ENCODE data around the gene SRSF3.
"Not testable (repeated sequence)": the region's sequence is repeated elsewhere in the genome, so short reads cannot be mapped to it uniquely, and the experiment has no call there.

Gene SRSF3

GRCh38 chr6:36576578-36576977 is 17.6 kb upstream of the SRSF3 start:
- no peak for DNase-seq

DNA sequence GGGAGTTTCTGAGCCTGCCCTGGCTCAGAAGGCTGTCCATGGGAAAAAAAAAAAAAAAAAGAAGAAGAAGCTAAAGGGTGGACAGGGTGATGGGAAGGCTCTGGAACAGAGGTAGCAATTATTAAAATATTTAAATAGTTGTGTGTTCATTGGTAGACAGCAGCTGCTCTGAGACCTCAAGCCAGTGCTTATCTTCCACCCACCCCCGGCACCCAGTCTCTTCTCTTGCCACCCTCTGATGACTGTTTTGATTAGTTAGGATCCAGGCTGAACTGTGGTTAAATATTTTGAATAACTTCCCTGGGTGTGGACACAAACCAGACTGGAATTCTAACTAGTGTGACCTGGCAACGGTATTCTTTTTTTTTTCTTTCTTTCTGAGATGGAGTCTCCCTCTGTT is 16.9 kb upstream of the SRSF3 start:
- DNase-seq, result no peak

GRCh38 chr6:36578030-36578429 is 16.1 kb upstream of the SRSF3 start:
- no peak for DNase-seq

GRCh38 chr6:36578431-36578830 is 15.7 kb upstream of the SRSF3 start:
- no peak for DNase-seq

- no peak for DNase-seq
Observed at GRCh38 chr6:36580184-36580526, 14.0 kb upstream of the SRSF3 start.

DNA sequence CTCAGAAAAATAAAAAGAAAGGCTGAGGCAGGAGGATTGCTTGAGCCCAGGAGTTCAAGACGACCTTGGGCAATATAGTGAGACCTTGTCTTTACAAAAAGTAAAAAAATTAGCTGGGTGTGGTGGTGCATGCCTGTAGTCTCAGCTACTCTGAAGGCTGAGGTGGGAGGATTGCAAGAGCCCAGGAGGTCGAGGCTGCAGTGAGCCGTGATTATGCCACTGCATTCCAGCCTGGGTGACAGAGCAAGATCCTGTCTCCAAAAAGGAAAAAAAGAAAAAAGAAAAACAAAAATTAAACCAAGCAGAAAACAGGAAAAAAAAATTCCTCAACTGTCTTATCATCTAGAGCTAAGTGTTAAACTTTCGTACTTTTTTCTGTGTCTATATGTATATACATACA is 12.4 kb upstream of the SRSF3 start:
- no peak for DNase-seq

DNA sequence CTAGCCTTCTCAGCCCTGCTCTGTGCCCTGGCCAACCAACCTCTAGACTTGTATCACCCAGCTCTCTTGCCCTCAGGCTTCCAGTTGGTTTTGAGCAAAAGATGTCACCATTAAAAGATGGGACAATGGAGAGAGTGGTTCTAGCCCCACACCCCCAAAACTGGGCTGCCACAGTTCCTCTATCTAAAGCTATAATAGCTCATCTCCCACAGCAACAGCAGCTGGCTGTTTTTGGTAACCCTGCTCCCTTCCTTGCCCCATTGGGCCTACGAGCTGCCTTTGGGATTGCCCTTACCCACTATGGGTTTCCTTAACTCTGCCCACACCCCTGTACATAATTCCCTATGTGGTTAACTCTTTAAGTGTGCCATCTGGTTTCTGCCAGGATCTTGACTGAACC is 7.6 kb upstream of the SRSF3 start:
- DNase-seq, result no peak

DNA sequence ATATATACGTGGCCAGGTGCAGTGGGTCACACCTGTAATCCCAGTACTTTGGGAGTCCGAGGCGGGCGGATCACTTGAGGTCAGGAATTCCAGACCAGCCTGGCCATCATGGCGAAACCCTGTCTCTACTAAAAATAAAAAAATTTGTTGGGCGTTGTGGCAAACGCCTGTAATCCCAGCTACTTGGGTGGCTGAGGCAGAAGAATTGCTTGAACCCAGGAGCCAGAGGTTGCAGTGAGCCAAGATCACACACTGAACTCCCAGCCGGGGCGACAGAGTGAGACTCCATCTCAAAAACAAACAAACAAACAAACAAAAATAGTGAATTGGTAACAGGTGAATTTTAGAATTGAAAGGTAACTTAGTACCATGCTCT is 5.1 kb upstream of the SRSF3 start:
- not testable (repeated sequence) for DNase-seq

- no peak for DNase-seq
Observed at GRCh38 chr6:36590237-36590636, 3.9 kb upstream of the SRSF3 start.

GRCh38 chr6:36592221-36592655 is 1.9 kb upstream of the SRSF3 start:
- no peak for DNase-seq

GRCh38 chr6:36593569-36594028 is 563 bp upstream of the SRSF3 start:
- peak; percentile 17 for DNase-seq

- no peak for DNase-seq
Observed at GRCh38 chr6:36594816-36595643, 868 bp downstream of the SRSF3 start.

GRCh38 chr6:36596356-36596755 is 2.2 kb downstream of the SRSF3 start:
- no peak for DNase-seq

DNA sequence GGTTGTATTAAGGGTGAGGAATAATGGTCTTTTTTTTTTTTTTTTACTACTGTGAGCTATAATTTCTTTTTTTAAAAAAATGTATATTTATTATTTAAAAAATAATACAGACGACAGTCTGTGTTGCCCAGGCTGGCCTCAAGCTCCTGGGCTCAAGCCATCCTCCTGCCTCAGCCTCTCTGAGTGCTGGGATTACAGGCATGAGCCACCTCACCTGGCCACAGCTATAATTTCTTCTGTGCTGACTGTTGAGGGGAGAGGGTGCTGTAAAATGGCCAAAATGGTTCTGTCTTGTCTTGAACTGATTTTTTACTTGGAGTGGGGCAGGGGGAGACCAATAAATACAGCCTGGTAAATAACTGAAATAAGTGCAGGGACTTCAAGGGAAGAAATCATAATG is 3.6 kb downstream of the SRSF3 start:
- no peak for DNase-seq

GRCh38 chr6:36598326-36598725 is 4.2 kb downstream of the SRSF3 start:
- DNase-seq, result no peak

- no peak for DNase-seq
Observed at GRCh38 chr6:36598739-36599318, 4.7 kb downstream of the SRSF3 start.

DNA sequence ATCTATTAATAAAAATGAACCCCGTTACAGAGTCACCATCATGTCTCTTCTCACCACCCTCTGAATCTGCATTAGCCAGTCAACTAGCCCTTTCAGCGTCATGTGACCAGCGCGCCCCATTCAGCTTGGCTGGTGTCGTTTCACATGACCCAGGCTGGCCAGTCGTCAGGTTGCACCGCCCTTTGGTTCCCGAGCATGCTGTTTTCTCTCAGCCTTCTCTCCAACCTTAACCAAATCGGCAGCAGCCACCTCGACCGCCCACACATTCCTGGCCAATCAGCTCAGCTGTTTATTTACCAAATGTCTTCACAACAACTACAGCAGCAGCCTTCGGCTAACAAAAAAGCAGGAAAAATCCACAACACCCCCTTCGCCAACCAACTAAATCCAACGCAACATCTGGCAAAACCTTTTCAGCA is 5.6 kb downstream of the SRSF3 start:
- no peak for DNase-seq

GRCh38 chr6:36600564-36601146 is 6.5 kb downstream of the SRSF3 start:
- DNase-seq, result no peak

GRCh38 chr6:36601818-36602217 is 7.7 kb downstream of the SRSF3 start:
- DNase-seq, result not testable (repeated sequence)

DNA sequence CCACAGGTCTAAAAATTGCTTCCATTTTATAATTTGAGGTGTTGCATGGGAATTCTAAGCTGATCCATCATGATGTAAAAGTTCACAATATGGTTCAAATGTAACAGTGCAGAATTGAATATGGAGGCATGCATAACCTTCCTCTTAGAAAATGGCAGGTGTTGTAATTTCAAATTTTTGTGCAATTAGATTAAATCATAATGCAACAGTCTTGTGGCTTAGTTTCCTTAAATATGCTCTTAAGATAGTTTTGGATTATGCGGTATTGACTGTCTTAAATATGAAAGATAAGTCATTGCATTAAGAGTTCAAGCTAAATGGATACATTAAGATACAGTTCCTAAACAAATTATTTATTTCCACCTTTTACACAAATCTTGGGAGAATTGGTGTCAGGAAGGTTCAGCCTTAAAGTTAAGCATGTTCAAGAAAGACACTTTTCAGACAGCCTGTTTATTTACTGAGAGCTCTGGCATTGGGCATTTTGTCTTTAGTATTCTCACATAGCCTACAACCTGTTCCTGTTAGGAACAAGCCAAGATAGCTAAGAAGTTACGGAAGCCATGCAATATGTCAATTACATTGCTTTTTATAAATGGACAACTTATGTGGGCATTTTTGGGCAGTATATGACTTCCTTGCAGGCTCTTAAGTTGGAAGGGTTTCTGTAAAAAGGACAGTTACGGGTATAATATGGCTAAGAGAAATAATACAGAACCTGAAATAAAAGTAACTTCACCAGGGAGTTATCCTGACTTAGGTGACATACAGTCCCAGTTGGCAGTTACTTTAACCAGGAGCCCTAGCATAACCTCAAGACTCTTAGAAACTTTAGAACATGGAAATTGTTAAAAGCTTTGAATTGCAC is 9.3 kb downstream of the SRSF3 start:
- DNase-seq, result no peak

DNA sequence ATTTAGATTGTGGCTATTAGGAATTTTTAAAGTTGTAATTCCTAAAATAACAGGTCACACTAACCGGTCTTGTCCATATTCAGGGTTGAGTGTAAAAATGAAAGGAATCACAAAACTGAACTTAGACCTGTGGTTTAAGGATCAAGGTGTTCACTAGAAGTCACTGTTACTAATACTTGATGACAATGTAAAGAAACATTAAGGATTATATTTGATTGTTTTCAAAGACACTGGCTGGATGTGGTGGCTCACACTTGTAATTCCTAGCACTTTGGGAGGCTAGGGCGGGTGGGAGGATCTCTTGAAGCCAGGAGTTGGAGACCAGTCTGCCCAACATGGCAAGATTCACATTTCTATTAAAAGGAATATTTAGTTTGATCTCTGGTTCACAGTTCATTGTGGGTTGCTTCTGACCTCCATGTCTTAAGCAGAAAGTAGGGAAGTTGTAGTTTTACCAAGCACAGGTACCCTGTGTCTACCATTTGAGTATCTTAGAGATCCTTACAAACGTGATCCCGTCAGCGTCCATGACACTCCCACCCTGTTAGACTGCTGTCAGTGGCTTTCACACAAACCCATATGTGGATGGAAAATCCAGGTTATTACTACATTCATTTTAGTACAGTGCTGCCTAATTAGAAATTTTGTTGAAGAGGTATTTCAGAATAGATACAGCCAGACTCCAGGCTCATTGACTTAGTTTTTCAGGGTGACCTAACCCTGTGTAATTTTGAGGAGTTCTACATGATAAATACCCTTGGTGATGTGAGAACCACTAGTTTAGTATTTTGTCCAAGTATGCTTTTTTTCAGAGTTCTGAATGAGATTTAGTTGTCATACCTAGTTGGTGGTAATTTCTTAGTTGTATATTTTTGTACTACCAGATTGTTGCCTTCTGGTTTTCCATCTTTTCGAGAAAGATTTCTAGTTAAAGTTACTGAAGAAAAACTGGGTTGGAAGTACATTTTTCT is 10.2 kb downstream of the SRSF3 start:
- DNase-seq, result no peak

GRCh38 chr6:36605143-36605542 is 11.0 kb downstream of the SRSF3 start:
- DNase-seq, result no peak

All from DMS153 (cell line).